Measurements from ENCODE around the gene GATAD2A.
"Not testable (repeated sequence)": the region's sequence is repeated elsewhere in the genome, so short reads cannot be mapped to it uniquely, and the experiment has no call there.

GATAD2A gene

DNA sequence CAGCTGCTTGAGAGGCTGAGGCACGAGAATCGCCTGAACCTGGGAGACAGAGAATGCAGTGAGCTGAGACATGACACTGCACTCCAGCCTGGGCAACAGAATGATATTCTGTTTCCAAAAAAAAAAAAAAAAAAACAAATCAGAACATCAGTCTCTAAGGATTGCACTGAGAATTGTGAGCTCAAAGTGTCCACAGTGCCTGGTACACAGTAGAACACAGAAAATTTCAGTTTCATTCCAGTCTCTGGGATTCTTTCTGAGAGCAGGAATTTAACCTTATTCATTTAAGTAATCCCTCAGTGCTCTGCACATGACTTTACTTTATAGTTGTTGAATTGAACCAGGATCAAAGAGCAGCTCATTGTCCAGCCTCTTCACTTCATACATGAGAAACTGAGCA, 25.9 kb upstream of the GATAD2A start:
- peaks cover 4% of the 10 kb centered on the region for H3K4me1 ChIP-seq (ENCODE audit: insufficient read depth, low read length)
- ATAC-seq (ENCODE audit: insufficient read depth, low read depth) = no peak
- no peaks in the 10 kb centered on the region for H4K20me1 ChIP-seq (ENCODE audit: insufficient read depth, low read length)
- H3K36me3 ChIP-seq (ENCODE audit: insufficient read depth, low read length) = no peaks in the 10 kb centered on the region
- H3K27ac ChIP-seq (ENCODE audit: low read length) = no peak overlapping the region
- no peaks in the 10 kb centered on the region for H3K9me3 ChIP-seq (ENCODE audit: insufficient read depth, low read length, severe bottlenecking)
- no peak overlapping the region for H3K4me3 ChIP-seq (ENCODE audit: low read depth in 1 of 2, low read length in 2 of 2)
- no peaks in the 10 kb centered on the region for H3K27me3 ChIP-seq (ENCODE audit: insufficient read depth, low read length, poor library complexity)
- no peak overlapping the region for H2AFZ ChIP-seq (ENCODE audit: low read depth, low read length)
- no peak for TF ChIP-seq EZH2 (IDR thresholded peaks at IDR 0.05; ENCODE audit: borderline replicate concordance, low read depth, low read length, severe bottlenecking)
- TF ChIP-seq, protein P1, sequence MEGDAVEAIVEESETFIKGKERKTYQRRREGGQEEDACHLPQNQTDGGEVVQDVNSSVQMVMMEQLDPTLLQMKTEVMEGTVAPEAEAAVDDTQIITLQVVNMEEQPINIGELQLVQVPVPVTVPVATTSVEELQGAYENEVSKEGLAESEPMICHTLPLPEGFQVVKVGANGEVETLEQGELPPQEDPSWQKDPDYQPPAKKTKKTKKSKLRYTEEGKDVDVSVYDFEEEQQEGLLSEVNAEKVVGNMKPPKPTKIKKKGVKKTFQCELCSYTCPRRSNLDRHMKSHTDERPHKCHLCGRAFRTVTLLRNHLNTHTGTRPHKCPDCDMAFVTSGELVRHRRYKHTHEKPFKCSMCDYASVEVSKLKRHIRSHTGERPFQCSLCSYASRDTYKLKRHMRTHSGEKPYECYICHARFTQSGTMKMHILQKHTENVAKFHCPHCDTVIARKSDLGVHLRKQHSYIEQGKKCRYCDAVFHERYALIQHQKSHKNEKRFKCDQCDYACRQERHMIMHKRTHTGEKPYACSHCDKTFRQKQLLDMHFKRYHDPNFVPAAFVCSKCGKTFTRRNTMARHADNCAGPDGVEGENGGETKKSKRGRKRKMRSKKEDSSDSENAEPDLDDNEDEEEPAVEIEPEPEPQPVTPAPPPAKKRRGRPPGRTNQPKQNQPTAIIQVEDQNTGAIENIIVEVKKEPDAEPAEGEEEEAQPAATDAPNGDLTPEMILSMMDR (IDR thresholded peaks at IDR 0.05; ENCODE audit: borderline replicate concordance, extremely low read depth, low read length, poor library complexity, severe bottlenecking) = no peak
- H3K9ac ChIP-seq (ENCODE audit: low read depth, low read length) = no peak overlapping the region
- H3K4me2 ChIP-seq (ENCODE audit: insufficient read depth, low read length) = no peak overlapping the region
- no peak for DNase-seq
- H3K79me2 ChIP-seq (ENCODE audit: insufficient read depth, low read length) = peaks cover 1% of the 10 kb centered on the region

DNA sequence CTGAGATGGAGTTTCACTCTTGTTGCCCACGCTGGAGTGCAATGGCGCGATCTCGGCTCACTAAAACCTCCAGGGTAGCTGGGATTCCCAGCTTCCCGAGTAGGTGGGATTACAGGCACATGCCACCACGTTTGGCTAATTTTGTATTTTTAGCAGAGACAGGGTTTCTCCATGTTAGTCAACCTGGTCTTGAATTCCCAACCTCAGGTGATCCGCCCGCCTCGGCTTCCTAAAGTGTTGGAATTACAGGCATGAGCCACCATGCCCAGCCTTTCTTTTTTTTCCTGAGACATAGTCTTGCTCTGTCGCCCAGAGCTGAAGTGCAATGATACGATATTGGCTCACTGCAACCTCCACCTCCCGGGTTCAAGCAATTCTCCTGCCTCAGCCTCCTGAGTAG, 25.2 kb upstream of the GATAD2A start:
- not testable (repeated sequence) for H2AFZ ChIP-seq (ENCODE audit: low read depth, low read length); H3K79me2 ChIP-seq (ENCODE audit: insufficient read depth, low read length); H3K4me2 ChIP-seq (ENCODE audit: insufficient read depth, low read length); H4K20me1 ChIP-seq (ENCODE audit: insufficient read depth, low read length); H3K9me3 ChIP-seq (ENCODE audit: insufficient read depth, low read length, severe bottlenecking); H3K27me3 ChIP-seq (ENCODE audit: insufficient read depth, low read length, poor library complexity); H3K4me3 ChIP-seq (ENCODE audit: low read depth in 1 of 2, low read length in 2 of 2); H3K9ac ChIP-seq (ENCODE audit: low read depth, low read length); ATAC-seq (ENCODE audit: insufficient read depth, low read depth); H3K36me3 ChIP-seq (ENCODE audit: insufficient read depth, low read length); DNase-seq; H3K27ac ChIP-seq (ENCODE audit: low read length)
- H3K4me1 ChIP-seq (ENCODE audit: insufficient read depth, low read length) = peaks cover 11% of the 10 kb centered on the region

DNA sequence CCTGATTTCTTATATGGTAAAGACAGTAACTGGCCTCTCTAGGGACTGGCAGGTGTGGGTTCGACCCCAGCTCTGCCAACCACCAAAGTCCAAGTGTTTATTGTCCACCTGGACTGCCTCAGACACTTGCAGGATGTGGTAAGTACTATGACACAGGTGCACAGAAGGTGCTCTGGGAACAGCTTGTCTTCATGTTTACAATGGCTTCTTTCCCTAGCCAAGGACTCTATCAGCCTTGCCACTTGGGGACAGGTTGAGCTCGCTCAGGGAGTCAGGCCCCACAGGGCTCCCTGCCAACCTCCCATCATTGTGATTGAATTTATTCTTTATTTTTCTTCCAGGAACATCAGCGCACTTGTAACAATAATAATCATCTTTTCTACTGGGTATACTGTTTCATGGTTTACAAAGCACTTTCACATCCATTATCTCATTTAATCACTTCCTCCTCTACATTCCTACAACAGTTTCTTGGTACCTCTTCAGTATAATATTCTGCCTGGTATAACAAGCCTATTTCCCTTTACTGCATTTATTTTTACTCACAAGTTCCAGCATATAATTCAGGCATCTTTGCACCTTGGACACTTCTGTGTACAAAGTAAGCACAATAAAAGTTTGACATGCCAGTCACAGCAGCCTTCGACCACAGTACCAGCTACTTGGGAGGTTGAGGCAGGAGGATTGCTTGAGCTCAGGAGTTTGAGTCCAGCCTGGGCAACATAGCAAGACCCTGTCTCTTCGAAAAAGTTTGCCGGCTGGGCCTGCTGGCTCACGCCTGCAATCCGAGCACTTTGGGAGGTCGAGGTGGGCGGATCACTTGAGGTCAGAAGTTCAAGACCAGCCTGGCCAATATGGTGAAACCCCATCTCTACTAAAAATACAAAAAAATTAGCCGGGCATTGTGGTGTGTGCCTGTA, 24.2 kb upstream of the GATAD2A start:
- H2AFZ ChIP-seq (ENCODE audit: low read depth, low read length) = no peak overlapping the region

DNA sequence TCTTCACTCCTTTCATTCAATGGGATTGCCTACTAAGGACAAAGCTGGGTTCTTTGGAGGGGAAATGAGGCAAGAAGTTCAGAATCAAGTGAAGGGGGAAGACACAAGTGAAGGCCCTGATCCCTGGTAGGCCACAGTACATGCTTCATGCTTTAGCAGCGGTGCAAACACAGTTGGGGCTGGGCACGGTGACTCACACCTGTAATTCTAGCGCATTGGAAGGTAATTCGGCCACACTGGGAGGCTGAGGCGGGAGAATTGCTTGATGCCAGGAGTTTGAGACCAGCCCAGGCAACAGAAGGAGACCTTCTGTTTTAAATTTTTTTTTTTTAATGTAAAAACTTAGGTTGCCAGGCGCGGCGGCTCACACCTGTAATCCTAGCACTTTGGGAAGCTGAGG, 23.4 kb upstream of the GATAD2A start:
- no peak for TF ChIP-seq EZH2 (IDR thresholded peaks at IDR 0.05; ENCODE audit: borderline replicate concordance, low read depth, low read length, severe bottlenecking)
- TF ChIP-seq, protein P1 (IDR thresholded peaks at IDR 0.05; ENCODE audit: borderline replicate concordance, extremely low read depth, low read length, poor library complexity, severe bottlenecking) = no peak
- Histone ChIP-seq H3K9ac (ENCODE audit: low read depth, low read length) (no peak overlapping the region), H2AFZ (ENCODE audit: low read depth, low read length) (no peak overlapping the region), H3K36me3 (ENCODE audit: insufficient read depth, low read length) (no peaks in the 10 kb centered on the region; the same call in 1 of the 2 replicates), H3K4me2 (ENCODE audit: insufficient read depth, low read length) (no peak overlapping the region), H3K27ac (ENCODE audit: low read length) (no peak overlapping the region), H3K9me3 (ENCODE audit: insufficient read depth, low read length, severe bottlenecking) (no peaks in the 10 kb centered on the region), H3K27me3 (ENCODE audit: insufficient read depth, low read length, poor library complexity) (no peaks in the 10 kb centered on the region), H3K4me3 (ENCODE audit: low read depth in 1 of 2, low read length in 2 of 2) (no peak overlapping the region), H3K4me1 (ENCODE audit: insufficient read depth, low read length) (peaks cover 18% of the 10 kb centered on the region), H3K79me2 (ENCODE audit: insufficient read depth, low read length) (peaks cover 18% of the 10 kb centered on the region), H4K20me1 (ENCODE audit: insufficient read depth, low read length) (peaks cover 8% of the 10 kb centered on the region)
- ATAC-seq (ENCODE audit: insufficient read depth, low read depth) (no peak), DNase-seq (no peak)

More for the DNA sequence above, 24.2 kb upstream of the GATAD2A start:
- TF ChIP-seq, protein P1 (IDR thresholded peaks at IDR 0.05; ENCODE audit: borderline replicate concordance, extremely low read depth, low read length, poor library complexity, severe bottlenecking) = no peak
- no peak for TF ChIP-seq EZH2 (IDR thresholded peaks at IDR 0.05; ENCODE audit: borderline replicate concordance, low read depth, low read length, severe bottlenecking)
- peaks cover 9% of the 10 kb centered on the region for H3K79me2 ChIP-seq (ENCODE audit: insufficient read depth, low read length)
- no peaks in the 10 kb centered on the region; the same call in 1 of the 2 replicates for H3K36me3 ChIP-seq (ENCODE audit: insufficient read depth, low read length)
- no peak overlapping the region for H3K4me2 ChIP-seq (ENCODE audit: insufficient read depth, low read length)
- no peaks in the 10 kb centered on the region for H3K27me3 ChIP-seq (ENCODE audit: insufficient read depth, low read length, poor library complexity)
- ATAC-seq (ENCODE audit: insufficient read depth, low read depth) (no peak), DNase-seq (no peak)
- H4K20me1 ChIP-seq (ENCODE audit: insufficient read depth, low read length) = no peaks in the 10 kb centered on the region
- H3K9me3 ChIP-seq (ENCODE audit: insufficient read depth, low read length, severe bottlenecking) = no peaks in the 10 kb centered on the region
- no peak overlapping the region for H3K27ac ChIP-seq (ENCODE audit: low read length)
- H3K9ac ChIP-seq (ENCODE audit: low read depth, low read length) = no peak overlapping the region
- H3K4me3 ChIP-seq (ENCODE audit: low read depth in 1 of 2, low read length in 2 of 2) = no peak overlapping the region
- peaks cover 11% of the 10 kb centered on the region for H3K4me1 ChIP-seq (ENCODE audit: insufficient read depth, low read length)

Data from DND-41 (cell line).